Measurements from ENCODE around the gene CCDC69.

CCDC69 gene

DNA sequence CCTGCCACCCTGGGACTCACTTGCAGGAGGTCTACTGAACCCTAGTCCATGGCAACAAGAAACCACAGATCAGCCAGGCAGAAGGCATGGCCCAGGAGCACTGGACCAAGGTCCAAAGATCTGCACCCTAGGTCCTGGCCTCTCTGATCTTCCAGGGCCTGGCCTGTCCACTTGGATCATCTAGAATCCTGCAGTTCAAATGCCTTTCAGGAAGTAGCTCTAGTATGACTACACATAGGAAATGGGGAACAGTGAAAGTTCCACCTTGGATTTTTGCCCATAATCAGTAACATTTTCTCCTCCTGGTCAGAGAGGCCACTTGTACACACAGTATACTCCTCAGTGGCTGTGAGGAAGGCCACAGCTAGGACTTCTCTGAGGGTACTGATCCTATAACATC lies 77.8 kb downstream of the CCDC69 start:
- DNase-seq (ENCODE audit: insufficient read length): no peak
- no peak for FAIRE-seq
- no peak for TF ChIP-seq POLR2AphosphoS5 (IDR thresholded peaks at IDR 0.05; ENCODE audit: low read depth, low read length)
- no peak for TF ChIP-seq TAF1 (IDR thresholded peaks at IDR 0.05; ENCODE audit: borderline replicate concordance, low read depth, low read length)
- TF ChIP-seq POLR2A (IDR thresholded peaks at IDR 0.05; ENCODE audit: low read depth, low read length): no peak

DNA sequence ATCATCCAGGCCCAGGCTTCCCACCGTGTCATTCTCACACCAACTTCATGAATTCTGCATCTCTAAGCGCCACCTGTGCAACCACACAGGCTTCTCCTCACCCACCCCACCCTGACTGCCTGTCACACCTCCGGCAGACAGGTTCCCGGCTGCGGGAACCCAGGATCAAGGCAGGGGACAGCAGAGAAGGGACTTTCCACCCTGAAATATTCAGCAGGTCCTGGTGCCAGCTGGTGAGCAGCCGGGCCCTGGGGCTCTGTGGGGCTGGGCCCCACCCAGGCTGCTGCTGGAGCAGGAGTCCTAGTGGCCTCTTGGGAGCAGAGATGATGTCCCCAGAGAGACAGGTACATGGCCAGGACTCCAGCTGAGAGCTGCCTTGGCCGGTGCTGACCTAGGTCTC lies 79.0 kb downstream of the CCDC69 start:
- DNase-seq (ENCODE audit: insufficient read length): no peak
- TF ChIP-seq TAF1 (IDR thresholded peaks at IDR 0.05; ENCODE audit: borderline replicate concordance, low read depth, low read length): no peak
- TF ChIP-seq POLR2AphosphoS5 (IDR thresholded peaks at IDR 0.05; ENCODE audit: low read depth, low read length): no peak
- no peak for TF ChIP-seq POLR2A (IDR thresholded peaks at IDR 0.05; ENCODE audit: low read depth, low read length)
- FAIRE-seq: no peak

DNA sequence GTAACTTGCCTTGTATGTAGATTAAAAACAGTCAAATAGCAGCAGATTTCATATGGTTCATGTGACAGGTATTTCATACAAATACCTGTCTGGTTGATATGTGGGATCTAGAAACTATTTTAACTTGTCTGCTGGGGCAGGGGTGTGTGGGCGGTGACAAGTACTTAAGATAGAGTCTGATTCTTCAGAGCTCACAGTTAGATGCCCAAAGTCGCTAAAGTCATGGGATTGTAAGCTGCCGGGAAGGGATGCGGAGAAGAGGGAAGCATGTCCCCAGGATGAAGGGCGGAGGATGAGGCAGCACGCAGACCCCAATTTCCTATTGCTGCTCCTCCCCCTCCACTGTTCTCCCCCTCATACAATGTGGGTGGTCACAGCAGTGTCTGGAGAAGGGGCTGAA lies 79.6 kb downstream of the CCDC69 start:
- no peak for DNase-seq (ENCODE audit: insufficient read length)
- TF ChIP-seq POLR2A (IDR thresholded peaks at IDR 0.05; ENCODE audit: low read depth, low read length): no peak
- TF ChIP-seq POLR2AphosphoS5 (IDR thresholded peaks at IDR 0.05; ENCODE audit: low read depth, low read length): no peak
- TF ChIP-seq TAF1 (IDR thresholded peaks at IDR 0.05; ENCODE audit: borderline replicate concordance, low read depth, low read length): no peak
- no peak for FAIRE-seq

DNA sequence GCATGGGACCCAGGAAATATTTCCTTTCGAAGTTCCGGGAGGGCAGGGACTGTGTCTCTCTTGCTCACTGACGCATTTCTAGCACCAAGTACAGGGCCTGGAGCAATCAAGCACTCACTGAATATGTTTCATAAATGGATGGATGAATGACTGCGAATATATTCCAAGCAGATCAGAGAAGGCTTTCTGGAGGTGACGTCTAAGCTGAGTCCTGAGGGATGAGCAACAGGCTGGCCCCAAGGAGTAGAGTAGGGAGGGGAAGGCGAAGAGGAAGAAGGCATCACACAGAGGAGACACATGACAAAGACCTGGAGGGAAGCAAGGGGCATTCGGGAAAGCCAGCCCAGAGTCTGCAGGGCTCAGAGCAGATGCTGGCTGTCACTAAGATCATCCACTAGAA lies 80.2 kb downstream of the CCDC69 start:
- no peak for FAIRE-seq
- TF ChIP-seq TAF1 (IDR thresholded peaks at IDR 0.05; ENCODE audit: borderline replicate concordance, low read depth, low read length): no peak
- no peak for TF ChIP-seq POLR2AphosphoS5 (IDR thresholded peaks at IDR 0.05; ENCODE audit: low read depth, low read length)

DNA sequence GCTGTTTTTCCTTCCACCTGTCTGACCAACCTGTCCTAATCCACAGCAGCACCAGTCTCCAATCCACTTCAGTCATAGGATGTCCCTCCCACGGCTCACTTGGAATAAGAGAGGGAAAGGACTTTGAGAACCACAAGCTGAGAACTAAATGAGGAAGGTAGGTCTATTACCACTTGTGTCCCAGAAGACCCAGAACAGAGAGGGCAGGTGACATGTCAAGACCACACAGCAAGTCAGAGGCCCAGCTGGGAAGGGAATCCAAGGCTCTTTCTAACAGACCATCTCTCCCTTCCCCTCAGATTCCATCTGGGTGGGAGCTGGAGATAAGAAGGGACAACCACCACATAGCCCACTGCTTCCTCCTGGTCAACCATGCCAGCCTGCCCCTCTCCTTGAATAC lies 81.0 kb downstream of the CCDC69 start:
- DNase-seq (ENCODE audit: insufficient read length) (no peak), FAIRE-seq (peak; percentile 36)
- no peak for TF ChIP-seq TAF1 (IDR thresholded peaks at IDR 0.05; ENCODE audit: borderline replicate concordance, low read depth, low read length)

More for the DNA sequence above, 80.2 kb downstream of the CCDC69 start:
- DNase-seq (ENCODE audit: insufficient read length): no peak

DNA sequence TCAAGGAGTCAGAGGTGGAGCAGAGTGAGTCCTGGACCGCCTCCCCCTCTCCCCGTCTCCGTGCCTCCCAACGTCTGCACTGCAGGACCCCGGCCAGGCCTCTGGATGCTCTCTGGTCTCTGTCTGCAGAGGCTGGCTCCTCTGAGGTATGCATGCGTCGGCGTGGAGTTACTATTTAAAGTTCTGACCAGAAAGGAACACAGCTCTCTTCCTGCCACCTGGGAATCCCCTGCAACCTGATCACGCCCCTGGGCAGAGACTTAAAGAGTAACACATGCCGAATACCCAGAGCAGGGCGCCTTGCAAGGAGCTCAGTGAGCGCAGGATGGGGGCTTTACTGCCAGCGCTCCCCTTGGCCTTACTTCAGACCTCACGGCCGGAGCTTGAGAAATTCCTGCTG lies 82.4 kb downstream of the CCDC69 start:
- peak; percentile 67 for DNase-seq (ENCODE audit: insufficient read length)
- TF ChIP-seq POLR2A (IDR thresholded peaks at IDR 0.05; ENCODE audit: low read depth, low read length) (peak; percentile 78), POLR2AphosphoS5 (IDR thresholded peaks at IDR 0.05; ENCODE audit: low read depth, low read length) (peak; percentile 69), TAF1 (IDR thresholded peaks at IDR 0.05; ENCODE audit: borderline replicate concordance, low read depth, low read length) (no peak; the same call in 1 of the 2 replicates)
- FAIRE-seq: peak; percentile 94

DNA sequence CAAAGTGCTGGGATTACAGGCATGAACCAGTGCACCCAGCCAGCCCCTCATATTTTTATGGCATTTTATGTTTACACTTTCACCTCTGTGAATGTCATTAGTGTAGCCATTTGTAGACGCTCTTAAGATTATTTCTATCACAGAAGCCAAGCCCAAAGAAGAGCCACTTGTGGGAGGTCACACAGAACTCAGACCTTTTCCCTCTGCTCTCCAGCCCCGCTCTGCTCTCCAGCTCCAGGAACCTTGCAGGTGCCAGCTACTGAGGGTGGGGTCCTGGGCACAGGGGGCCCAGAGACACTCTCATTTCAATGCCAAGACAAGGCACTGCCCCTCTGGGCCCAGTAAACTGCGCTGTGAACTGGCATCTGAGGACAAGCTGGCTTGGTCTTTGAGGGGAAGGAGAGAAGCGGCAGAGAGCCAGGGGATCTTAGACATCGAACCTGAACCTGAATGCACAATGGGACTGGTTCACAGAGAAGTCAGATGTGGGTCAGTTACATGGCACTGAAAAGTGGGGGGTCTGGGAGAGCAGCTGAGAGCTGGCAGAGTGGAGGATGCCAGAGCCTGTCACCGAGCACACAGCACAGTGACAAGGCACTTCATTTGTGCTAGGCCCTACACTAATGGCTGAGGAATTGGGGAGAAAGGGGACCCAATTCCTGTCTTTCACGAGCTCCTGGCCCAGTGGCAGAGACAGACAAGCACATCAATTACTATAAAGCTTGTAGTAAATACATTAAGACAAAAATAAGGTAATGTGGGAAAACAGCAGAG lies 83.0 kb downstream of the CCDC69 start:
- TF ChIP-seq POLR2A (IDR thresholded peaks at IDR 0.05; ENCODE audit: low read depth, low read length) (no peak), POLR2AphosphoS5 (IDR thresholded peaks at IDR 0.05; ENCODE audit: low read depth, low read length) (no peak)
- FAIRE-seq (no peak), DNase-seq (ENCODE audit: insufficient read length) (no peak)

DNA sequence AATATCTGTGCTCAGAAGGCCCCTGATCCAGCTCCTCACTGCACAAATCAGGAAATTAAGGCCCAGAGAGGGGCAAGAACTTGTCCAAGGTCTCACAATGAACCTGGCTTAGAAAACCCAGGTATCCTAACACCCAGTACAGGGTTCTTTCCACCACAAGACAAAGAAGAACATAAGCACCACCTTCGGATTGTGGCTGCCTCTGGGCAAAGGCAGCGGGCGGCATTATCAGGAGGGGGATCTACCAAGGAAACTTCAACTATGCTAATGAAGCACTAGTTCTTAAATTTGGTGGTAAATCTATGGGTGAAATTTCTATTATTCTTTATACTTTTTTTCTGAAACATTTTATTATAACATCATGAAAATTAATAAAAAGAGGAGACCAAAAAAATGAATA lies 84.2 kb downstream of the CCDC69 start:
- DNase-seq (ENCODE audit: insufficient read length): no peak
- no peak for FAIRE-seq

DNA sequence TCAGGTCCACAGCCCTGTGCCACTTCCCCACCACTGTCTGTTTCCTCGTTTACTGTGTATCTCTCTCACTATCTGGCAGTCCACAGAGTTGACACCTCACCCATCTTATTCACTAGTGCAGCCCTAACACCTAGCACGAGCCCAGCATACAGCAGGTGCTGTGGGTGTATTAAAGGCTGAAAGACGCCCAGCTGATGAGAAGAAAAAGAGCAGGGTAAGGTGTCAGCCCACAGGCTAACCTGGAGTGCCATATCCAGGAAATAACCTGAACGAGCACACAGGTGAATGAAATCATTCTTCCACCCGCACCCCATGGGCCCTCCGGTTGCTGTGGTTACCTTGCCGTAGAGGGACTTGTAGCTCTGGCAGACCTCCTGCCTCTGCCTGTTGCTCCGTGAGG lies 84.9 kb downstream of the CCDC69 start:
- FAIRE-seq (no peak), DNase-seq (ENCODE audit: insufficient read length) (no peak)
- TF ChIP-seq TAF1 (IDR thresholded peaks at IDR 0.05; ENCODE audit: borderline replicate concordance, low read depth, low read length) (no peak), POLR2A (IDR thresholded peaks at IDR 0.05; ENCODE audit: low read depth, low read length) (no peak), POLR2AphosphoS5 (IDR thresholded peaks at IDR 0.05; ENCODE audit: low read depth, low read length) (no peak)

More for the DNA sequence above, 84.2 kb downstream of the CCDC69 start:
- TF ChIP-seq POLR2A (IDR thresholded peaks at IDR 0.05; ENCODE audit: low read depth, low read length) (no peak), TAF1 (IDR thresholded peaks at IDR 0.05; ENCODE audit: borderline replicate concordance, low read depth, low read length) (no peak), POLR2AphosphoS5 (IDR thresholded peaks at IDR 0.05; ENCODE audit: low read depth, low read length) (no peak)

DNA sequence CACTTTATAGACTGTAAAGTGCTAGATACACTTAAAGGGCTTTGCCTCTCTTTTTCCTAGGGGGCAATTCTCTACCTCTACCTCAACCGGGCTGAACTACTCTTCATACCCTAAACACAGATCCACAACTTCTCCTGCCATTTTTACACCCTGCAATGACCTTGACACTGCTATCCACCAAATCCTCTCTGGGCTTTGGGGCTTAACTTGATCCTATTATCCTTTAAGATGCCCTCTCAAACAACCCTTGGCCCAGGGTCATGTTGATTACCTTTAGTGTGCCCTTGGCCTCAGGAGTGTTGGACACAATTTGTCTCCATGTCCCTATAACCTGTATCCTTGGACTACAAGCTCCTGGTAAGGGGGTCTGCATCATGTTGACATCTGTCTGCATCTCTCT lies 85.8 kb downstream of the CCDC69 start:
- FAIRE-seq: no peak
- DNase-seq (ENCODE audit: insufficient read length): no peak
- no peak for TF ChIP-seq POLR2A (IDR thresholded peaks at IDR 0.05; ENCODE audit: low read depth, low read length)
- TF ChIP-seq TAF1 (IDR thresholded peaks at IDR 0.05; ENCODE audit: borderline replicate concordance, low read depth, low read length): no peak
- no peak for TF ChIP-seq POLR2AphosphoS5 (IDR thresholded peaks at IDR 0.05; ENCODE audit: low read depth, low read length)

DNA sequence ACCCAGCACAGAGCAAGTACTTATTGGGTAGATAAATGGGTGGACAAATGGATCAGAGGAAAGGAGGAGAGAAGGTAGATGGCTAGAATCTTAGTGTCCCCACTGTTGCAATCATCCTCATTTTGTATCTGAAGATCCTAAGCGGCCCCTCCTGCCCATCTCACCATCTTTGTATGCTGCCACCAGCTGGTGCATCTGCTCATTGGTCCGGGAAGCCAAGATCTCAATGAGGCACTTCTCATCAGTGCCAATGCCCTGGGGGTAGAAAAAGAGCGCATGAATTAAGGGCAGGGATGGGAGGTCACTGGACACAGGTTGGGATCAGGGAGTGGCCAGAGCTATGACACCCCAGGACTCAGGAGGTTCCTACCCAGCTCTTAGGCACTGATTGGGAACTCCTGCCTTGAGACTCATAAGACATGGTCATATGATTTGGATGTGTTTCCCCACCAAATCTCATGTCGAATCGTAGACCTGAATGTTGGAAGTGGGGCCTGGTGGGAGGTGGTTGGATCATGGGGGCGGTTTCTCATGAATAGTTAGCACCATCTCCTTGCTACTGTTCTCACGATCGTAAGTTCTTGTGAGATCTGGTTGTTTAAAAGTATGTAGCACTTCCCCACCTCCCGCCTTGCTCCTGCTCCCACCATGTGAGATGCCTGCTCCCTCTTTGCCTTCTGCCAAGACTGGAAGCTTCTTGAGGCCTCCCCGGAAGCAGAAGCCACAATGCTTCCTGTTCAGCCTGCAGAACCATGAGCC lies 86.6 kb downstream of the CCDC69 start:
- no peak for DNase-seq (ENCODE audit: insufficient read length)
- FAIRE-seq: peak; percentile 63
- TF ChIP-seq POLR2A (IDR thresholded peaks at IDR 0.05; ENCODE audit: low read depth, low read length) (no peak), POLR2AphosphoS5 (IDR thresholded peaks at IDR 0.05; ENCODE audit: low read depth, low read length) (no peak), TAF1 (IDR thresholded peaks at IDR 0.05; ENCODE audit: borderline replicate concordance, low read depth, low read length) (no peak)

DNA sequence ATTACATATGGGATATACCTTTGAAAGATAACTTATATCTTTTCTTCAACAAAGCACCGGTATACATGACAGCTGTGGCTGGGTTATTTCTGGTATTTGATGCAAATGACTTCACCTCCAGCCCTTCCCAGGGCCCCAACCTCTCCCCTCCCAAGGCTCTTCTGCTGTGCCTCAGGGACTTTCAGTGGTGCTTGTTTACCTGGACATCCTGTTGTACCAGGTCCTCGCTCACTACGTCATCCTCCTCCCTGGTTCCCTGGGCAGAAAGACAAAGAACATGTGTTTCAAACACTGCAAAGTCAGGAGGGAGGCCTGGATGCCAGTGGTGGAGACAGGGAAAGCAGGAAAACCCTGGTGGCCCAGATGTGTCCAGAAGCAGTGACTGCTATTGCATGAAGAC lies 89.7 kb downstream of the CCDC69 start:
- no peak for TF ChIP-seq POLR2AphosphoS5 (IDR thresholded peaks at IDR 0.05; ENCODE audit: low read depth, low read length)
- FAIRE-seq (peak; percentile 93), DNase-seq (ENCODE audit: insufficient read length) (no peak)
